ENCODE data around the gene ANTXRL. TPM values are rescaled to one million over a fixed set of nuclear protein-coding genes. Genes with fewer than 3 reads are reported as not detected.
"Not testable (repeated sequence)": the region's sequence is repeated elsewhere in the genome, so short reads cannot be mapped to it uniquely, and the experiment has no call there.

Gene ANTXRL
- polyA plus RNA-seq, 1 donor from 2014 or later = not detected

GRCh38 chr10:46299536-46300369, 13.0 kb downstream of the ANTXRL start:
- TF ChIP-seq RAD21 (conservative IDR thresholded peaks at IDR 0.05) (no peak), EZH2 (IDR thresholded peaks at IDR 0.05; ENCODE audit: borderline replicate concordance, insufficient read depth, low read length, poor library complexity, severe bottlenecking) (no peak), EP300 (conservative IDR thresholded peaks at IDR 0.05; ENCODE audit: poor library complexity, severe bottlenecking) (no peak), POLR2AphosphoS5 (IDR thresholded peaks at IDR 0.05) (no peak), TAF1 (IDR thresholded peaks at IDR 0.05; ENCODE audit: low read depth) (no peak), SMC3 (conservative IDR thresholded peaks at IDR 0.05; ENCODE audit: poor library complexity) (no peak), MXI1 (conservative IDR thresholded peaks at IDR 0.05; ENCODE audit: poor library complexity, severe bottlenecking) (no peak)
- TF ChIP-seq, protein P1, sequence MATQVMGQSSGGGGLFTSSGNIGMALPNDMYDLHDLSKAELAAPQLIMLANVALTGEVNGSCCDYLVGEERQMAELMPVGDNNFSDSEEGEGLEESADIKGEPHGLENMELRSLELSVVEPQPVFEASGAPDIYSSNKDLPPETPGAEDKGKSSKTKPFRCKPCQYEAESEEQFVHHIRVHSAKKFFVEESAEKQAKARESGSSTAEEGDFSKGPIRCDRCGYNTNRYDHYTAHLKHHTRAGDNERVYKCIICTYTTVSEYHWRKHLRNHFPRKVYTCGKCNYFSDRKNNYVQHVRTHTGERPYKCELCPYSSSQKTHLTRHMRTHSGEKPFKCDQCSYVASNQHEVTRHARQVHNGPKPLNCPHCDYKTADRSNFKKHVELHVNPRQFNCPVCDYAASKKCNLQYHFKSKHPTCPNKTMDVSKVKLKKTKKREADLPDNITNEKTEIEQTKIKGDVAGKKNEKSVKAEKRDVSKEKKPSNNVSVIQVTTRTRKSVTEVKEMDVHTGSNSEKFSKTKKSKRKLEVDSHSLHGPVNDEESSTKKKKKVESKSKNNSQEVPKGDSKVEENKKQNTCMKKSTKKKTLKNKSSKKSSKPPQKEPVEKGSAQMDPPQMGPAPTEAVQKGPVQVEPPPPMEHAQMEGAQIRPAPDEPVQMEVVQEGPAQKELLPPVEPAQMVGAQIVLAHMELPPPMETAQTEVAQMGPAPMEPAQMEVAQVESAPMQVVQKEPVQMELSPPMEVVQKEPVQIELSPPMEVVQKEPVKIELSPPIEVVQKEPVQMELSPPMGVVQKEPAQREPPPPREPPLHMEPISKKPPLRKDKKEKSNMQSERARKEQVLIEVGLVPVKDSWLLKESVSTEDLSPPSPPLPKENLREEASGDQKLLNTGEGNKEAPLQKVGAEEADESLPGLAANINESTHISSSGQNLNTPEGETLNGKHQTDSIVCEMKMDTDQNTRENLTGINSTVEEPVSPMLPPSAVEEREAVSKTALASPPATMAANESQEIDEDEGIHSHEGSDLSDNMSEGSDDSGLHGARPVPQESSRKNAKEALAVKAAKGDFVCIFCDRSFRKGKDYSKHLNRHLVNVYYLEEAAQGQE (IDR thresholded peaks at IDR 0.05; ENCODE audit: borderline replicate concordance) = no peak
- TF ChIP-seq, protein P2, sequence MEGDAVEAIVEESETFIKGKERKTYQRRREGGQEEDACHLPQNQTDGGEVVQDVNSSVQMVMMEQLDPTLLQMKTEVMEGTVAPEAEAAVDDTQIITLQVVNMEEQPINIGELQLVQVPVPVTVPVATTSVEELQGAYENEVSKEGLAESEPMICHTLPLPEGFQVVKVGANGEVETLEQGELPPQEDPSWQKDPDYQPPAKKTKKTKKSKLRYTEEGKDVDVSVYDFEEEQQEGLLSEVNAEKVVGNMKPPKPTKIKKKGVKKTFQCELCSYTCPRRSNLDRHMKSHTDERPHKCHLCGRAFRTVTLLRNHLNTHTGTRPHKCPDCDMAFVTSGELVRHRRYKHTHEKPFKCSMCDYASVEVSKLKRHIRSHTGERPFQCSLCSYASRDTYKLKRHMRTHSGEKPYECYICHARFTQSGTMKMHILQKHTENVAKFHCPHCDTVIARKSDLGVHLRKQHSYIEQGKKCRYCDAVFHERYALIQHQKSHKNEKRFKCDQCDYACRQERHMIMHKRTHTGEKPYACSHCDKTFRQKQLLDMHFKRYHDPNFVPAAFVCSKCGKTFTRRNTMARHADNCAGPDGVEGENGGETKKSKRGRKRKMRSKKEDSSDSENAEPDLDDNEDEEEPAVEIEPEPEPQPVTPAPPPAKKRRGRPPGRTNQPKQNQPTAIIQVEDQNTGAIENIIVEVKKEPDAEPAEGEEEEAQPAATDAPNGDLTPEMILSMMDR (IDR thresholded peaks at IDR 0.05; ENCODE audit: poor library complexity, severe bottlenecking) = no peak
- Histone ChIP-seq H3K27me3 (ENCODE audit: insufficient read depth, low read depth, low read length) (no peaks in the 10 kb centered on the region), H3K79me2 (replicated peaks; ENCODE audit: insufficient read depth, low read length) (no peaks in the 10 kb centered on the region), H3K4me3 (ENCODE audit: low read length) (no peak overlapping the region), H3K9ac (ENCODE audit: low read length) (no peak overlapping the region), H3K27ac (ENCODE audit: low read length) (no peak overlapping the region), H3K36me3 (ENCODE audit: insufficient read depth, low read length) (no peaks in the 10 kb centered on the region), H4K20me1 (ENCODE audit: insufficient read depth) (no peaks in the 10 kb centered on the region), H3K9me3 (ENCODE audit: low read length) (no peaks in the 10 kb centered on the region), H3K4me2 (ENCODE audit: low read length) (no peak overlapping the region), H2AFZ (ENCODE audit: low read depth, low read length) (no peak overlapping the region), H3K9me2 (ENCODE audit: insufficient read depth, low read length) (no peaks in the 10 kb centered on the region), H3F3A (ENCODE audit: insufficient read depth, low read length, poor library complexity, severe bottlenecking) (no peaks in the 10 kb centered on the region)

DNA sequence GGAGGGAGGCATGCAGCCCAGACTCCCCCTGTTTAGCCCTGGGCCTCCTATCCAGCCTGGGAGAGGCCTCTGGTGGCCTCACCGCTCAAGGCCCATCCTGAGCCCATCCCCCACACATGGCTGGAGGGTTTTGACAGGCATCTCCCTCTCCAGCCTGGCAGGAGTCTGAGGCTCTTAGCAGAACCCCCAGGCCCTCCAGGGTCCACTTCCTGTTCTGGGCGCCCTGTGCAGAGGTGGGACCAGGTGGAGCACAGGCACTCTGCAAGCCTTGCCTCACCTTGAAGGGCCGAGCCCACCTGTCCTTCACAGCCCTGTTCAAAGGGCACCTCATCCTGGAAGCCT, 13.5 kb downstream of the ANTXRL start:
- H3K79me2 ChIP-seq (replicated peaks; ENCODE audit: insufficient read depth, low read length) = not testable (repeated sequence)

More for the DNA sequence above, 13.5 kb downstream of the ANTXRL start:
- H3K4me3 ChIP-seq (ENCODE audit: low read length); H3K36me3 ChIP-seq (ENCODE audit: insufficient read depth, low read length); H3K4me2 ChIP-seq (ENCODE audit: low read length); H3K9me2 ChIP-seq (ENCODE audit: insufficient read depth, low read length); H4K20me1 ChIP-seq (ENCODE audit: insufficient read depth); H3K27me3 ChIP-seq (ENCODE audit: insufficient read depth, low read depth, low read length); H2AFZ ChIP-seq (ENCODE audit: low read depth, low read length); H3K9ac ChIP-seq (ENCODE audit: low read length); H3K9me3 ChIP-seq (ENCODE audit: low read length); H3K27ac ChIP-seq (ENCODE audit: low read length); H3F3A ChIP-seq (ENCODE audit: insufficient read depth, low read length, poor library complexity, severe bottlenecking): not testable (repeated sequence)

Measured in neural cell (in vitro differentiated cells).